Muscle of leg (tissue), 11 donors: ENCODE measurements around the gene RUNDC3A. TPM values are rescaled to one million over a fixed set of nuclear protein-coding genes. Genes with fewer than 3 reads are reported as not detected.

Source experiments
- DNase-seq: peaks from one replicate; pipeline ENCODE4 v3.0.0; 2013
- H3K27ac ChIP-seq: one replicate; pipeline ENCODE4 v1.5.1; 2013; ENCODE audit warnings: mild to moderate bottlenecking, low read length, control low read depth
- H3K27me3 ChIP-seq: one replicate; pipeline ENCODE4 v1.6.1; 2013; ENCODE audit warnings: low read length; ENCODE audit not compliant: control insufficient read depth, insufficient read depth
- H3K36me3 ChIP-seq: one replicate; pipeline ENCODE4 v1.6.1; 2013; ENCODE audit warnings: low read length; ENCODE audit not compliant: control insufficient read depth, insufficient read depth
- H3K4me1 ChIP-seq: one replicate; pipeline ENCODE4 v1.6.1; 2013; ENCODE audit warnings: low read length; ENCODE audit not compliant: control insufficient read depth, insufficient read depth
- H3K4me3 ChIP-seq: one replicate; pipeline ENCODE4 v1.5.1; 2013; ENCODE audit warnings: low read length, control low read depth
- H3K9me3 ChIP-seq: replicated peaks from 2 replicates; pipeline ENCODE4 v1.6.1; 2013; ENCODE audit warnings: low read depth, low read length; ENCODE audit not compliant: control insufficient read depth
- WGBS: methylation state at CpG from one replicate; pipeline ENCODE4 v1.1.5; 2013; ENCODE audit warnings: missing lambda C conversion rate; ENCODE audit not compliant: insufficient coverage; 5-methylcytosine and 5-hydroxymethylcytosine counted together
- polyA plus RNA-seq, 8 donors: library from polyadenylated mRNA; unstranded; fragments of 120-200 nt; gene quantifications; one replicate each; pipeline versions ENCODE4 v1.2.1 to v1.2.3, GENCODE V29; 2013; ENCODE audit warnings: inconsistent platforms in 1 of 8, low replicate concordance in 1 of 8; ENCODE audit not compliant: insufficient read length in 8 of 8, insufficient read depth in 1 of 8
- total RNA-seq: library from RNA; stranded (reverse); fragments of 120-200 nt; gene quantifications from one replicate; pipeline ENCODE4 v1.2.4, GENCODE V29; 2013

RUNDC3A gene
- total and polyA plus RNA-seq, 9 donors, result 1.4 to 5.2 (median 3.6) TPM

DNA sequence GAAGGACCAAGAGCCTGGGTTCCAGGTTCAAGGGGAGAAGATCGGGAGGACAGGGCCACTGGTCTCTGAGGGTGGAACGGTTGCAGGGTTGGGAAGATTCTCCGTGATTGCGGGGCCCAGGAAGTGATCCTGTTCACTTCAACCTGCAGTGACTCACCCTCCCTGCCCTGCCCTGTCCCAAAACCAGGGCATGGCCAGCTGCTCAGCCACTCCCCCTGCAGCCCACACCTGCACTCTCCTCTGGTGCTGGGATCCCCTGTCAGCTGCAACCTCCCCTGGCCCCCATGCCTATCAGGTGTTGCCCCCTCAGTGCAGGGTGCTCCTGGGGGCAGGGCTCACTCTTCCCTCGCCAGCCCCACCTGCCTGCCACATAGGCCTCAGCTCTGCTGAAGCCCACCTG lies 1.1 kb downstream of the RUNDC3A start:
- no peak for DNase-seq
- Histone ChIP-seq H3K9me3 (no peaks in the 10 kb centered on the region), H3K27ac (no peak overlapping the region), H3K27me3 (peaks cover 52% of the 10 kb centered on the region), H3K36me3 (no peaks in the 10 kb centered on the region), H3K4me1 (peaks cover 16% of the 10 kb centered on the region), H3K4me3 (no peak overlapping the region)
- whole genome bisulfite sequencing, result 60% methylated on average over 5 of the region's 5 CpGs

DNA sequence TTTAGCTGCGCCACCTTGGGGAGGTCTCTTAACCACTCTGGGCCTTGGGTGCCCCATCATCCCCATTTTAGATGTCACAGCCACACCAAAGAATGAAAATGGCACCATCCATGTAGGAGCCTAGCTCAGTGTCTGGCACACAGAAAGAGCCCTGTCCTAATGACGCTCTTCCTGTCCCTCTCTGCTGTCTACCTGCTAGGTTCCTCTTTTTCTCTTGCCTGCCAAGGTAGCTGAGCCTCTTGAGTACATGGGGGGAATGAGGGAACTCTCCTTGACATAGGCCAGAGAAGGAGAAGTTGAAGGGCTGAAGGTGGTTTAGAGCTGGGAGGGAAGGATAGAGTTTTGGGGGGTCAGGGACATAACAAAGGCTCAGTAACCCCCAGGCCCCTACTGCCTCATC lies 1.8 kb downstream of the RUNDC3A start:
- H3K27me3 ChIP-seq, result peaks cover 58% of the 10 kb centered on the region
- no peak overlapping the region for H3K27ac ChIP-seq
- no peaks in the 10 kb centered on the region for H3K9me3 ChIP-seq
- no peak overlapping the region for H3K4me3 ChIP-seq
- WGBS, result 100% methylated on average over 1 of the region's 2 CpGs
- H3K4me1 ChIP-seq, result peaks cover 22% of the 10 kb centered on the region
- DNase-seq, result no peak
- no peaks in the 10 kb centered on the region for H3K36me3 ChIP-seq

DNA sequence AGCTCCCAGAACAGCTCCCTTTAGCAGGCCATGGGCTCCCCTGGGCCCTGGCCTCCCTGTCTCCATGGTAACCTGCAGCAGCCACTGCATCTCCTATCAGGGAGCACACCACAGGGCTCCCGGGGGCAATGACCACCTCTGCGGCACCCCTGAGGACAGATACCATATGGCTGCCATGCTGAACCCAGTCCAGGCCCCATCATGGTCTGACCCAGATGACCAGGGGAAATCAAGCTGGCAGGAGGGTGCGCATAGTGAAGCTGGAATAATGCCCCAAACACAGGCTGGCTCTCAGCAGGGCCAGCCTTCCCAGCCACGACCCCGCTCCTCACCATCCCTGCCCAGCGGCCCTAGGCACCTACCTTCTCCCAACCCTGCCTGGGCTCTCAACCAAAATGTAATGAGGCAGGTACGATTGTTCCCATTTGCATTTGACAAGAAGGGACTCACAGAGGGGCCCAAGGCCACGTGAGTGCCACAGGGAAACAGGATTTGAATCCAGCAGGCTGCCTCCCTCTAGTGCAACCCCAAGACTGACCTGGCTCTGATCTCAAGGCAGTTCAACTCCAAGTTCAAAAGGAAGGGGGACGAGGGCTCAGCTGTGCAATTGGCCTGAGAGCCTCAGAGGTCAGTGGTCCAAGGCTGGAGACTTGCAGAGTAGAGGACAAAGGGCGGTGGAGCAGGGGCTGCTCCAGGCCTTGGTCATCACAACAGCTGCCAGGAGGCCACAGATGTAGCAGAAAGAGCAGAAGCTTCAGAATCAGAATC lies 2.4 kb downstream of the RUNDC3A start:
- WGBS, result 55% methylated on average over 10 of the region's 10 CpGs
- Histone ChIP-seq H3K27me3 (peaks cover 64% of the 10 kb centered on the region), H3K36me3 (no peaks in the 10 kb centered on the region)

DNA sequence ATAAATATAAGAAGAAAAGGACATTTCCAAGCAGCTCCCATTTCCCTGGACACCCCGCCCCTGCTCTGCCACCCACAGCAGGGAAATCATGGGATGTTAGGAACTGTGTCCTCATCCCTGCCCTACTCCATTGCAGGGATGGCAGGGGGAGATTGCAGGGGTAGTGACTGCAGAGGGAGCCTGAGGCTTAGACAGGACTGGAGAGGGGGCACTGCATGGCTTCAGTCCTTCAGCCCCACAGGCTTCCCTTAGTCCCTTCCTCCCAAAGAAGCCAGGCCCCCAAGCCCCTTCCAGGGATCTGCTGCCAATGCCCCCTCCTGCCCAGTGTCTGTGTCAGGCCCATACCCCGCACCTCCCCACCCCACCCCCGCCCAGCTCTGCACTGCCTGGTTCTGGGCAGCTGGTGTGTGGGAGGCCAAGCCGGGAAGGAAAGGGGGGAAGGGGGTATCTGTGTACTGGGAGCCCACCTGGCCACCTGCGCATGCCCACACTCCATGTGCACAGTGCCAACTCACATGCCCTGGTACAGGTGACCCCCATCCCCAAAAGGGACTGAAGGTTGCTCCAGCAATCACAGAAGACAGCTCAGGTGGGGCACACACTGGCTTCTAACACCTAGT lies 3.3 kb downstream of the RUNDC3A start:
- Histone ChIP-seq H3K27me3 (peaks cover 72% of the 10 kb centered on the region), H3K36me3 (no peaks in the 10 kb centered on the region)

More for the DNA sequence above, 2.4 kb downstream of the RUNDC3A start:
- Histone ChIP-seq H3K9me3 (no peaks in the 10 kb centered on the region), H3K4me1 (peaks cover 23% of the 10 kb centered on the region), H3K4me3 (no peak overlapping the region), H3K27ac (no peak overlapping the region)
- no peak for DNase-seq

DNA sequence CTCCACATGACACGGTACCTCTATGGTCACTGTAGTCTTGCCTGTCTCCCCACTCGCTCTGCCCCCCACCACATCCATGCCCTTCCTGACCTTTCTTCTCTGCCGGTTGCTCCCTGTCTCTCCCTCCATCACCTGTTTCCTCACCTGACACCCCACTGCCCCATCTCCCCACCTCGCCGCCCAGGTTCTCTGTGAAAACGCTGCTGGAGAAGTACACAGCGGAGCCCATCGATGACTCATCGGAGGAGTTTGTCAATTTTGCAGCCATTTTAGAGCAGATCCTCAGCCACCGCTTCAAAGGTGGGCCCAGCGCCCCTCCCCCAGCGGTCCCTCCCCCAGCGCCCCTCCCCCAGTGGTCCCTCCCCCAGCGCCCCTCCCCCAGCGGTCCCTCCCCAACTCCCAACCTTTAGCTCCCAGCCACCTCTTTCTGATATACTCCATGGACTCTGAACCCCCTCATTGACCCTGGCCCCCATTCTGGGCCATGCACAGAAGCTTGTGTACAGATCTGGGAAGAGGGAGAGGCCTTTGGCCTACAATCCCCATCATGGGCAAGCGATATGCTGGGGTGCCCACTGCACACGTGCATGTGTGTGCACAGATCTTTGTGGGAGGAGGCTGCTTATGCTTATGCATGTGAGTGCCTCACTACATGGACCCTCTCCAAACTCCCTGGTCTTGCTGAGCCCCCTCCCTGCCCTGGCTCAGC lies 4.1 kb downstream of the RUNDC3A start:
- H3K4me3 ChIP-seq, result no peak overlapping the region
- H3K36me3 ChIP-seq, result no peaks in the 10 kb centered on the region
- no peak for DNase-seq
- H3K9me3 ChIP-seq, result no peaks in the 10 kb centered on the region
- no peak overlapping the region for H3K27ac ChIP-seq
- H3K4me1 ChIP-seq, result peaks cover 23% of the 10 kb centered on the region
- peaks cover 76% of the 10 kb centered on the region for H3K27me3 ChIP-seq
- WGBS, result 73% methylated on average over 5 of the region's 17 CpGs

More for the DNA sequence above, 3.3 kb downstream of the RUNDC3A start:
- Histone ChIP-seq H3K27ac (no peak overlapping the region), H3K4me3 (no peak overlapping the region), H3K9me3 (no peaks in the 10 kb centered on the region), H3K4me1 (peaks cover 26% of the 10 kb centered on the region)
- no peak for DNase-seq
- WGBS, result no CpG with 5 or more reads among the region's 5 CpGs

DNA sequence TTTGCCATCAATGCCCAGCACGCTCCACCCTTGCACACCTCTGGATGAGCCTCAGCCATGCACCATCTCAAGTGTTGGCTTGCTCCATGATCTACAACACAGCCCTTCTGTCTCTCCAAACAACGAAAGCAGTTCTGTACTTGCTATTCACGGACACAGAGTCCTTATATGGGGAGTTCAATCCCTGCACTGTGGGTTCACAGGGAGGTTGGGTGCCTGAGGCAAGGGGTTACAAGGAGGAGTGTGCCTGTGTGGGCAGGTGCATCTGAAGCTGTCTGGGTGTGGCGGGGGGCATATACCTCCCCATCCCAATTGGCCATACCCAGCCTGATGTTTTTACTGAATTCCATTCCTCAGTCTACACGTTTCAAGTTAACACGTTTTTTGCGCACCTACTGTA lies 5.6 kb downstream of the RUNDC3A start:
- Histone ChIP-seq H3K4me3 (no peak overlapping the region), H3K36me3 (no peaks in the 10 kb centered on the region), H3K4me1 (peaks cover 13% of the 10 kb centered on the region), H3K9me3 (no peaks in the 10 kb centered on the region), H3K27me3 (peaks cover 80% of the 10 kb centered on the region), H3K27ac (no peak overlapping the region)
- no peak for DNase-seq
- WGBS, result 100% methylated on average over 1 of the region's 7 CpGs

DNA sequence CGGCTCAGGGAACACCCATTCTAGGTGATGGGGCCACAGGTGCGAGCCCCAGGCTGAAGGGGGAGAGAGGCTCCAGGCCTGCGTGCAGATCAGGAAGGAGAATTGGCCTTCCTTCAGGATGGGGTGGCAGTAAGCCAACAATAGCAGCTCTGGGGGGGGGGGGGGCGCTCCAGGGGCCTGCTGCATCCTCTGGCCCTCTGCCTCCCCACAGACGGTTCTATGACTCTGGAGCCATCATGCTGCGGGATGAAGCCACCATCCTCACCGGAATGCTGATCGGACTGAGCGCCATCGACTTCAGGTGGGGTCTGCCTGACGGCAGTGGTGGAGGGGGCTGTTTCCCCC lies 6.1 kb downstream of the RUNDC3A start:
- Histone ChIP-seq H3K27ac (no peak overlapping the region), H3K4me3 (no peak overlapping the region), H3K9me3 (no peaks in the 10 kb centered on the region), H3K36me3 (peaks cover 4% of the 10 kb centered on the region), H3K4me1 (peaks cover 10% of the 10 kb centered on the region), H3K27me3 (peaks cover 77% of the 10 kb centered on the region)
- no peak for DNase-seq
- WGBS, result 33% methylated on average over 2 of the region's 11 CpGs

DNA sequence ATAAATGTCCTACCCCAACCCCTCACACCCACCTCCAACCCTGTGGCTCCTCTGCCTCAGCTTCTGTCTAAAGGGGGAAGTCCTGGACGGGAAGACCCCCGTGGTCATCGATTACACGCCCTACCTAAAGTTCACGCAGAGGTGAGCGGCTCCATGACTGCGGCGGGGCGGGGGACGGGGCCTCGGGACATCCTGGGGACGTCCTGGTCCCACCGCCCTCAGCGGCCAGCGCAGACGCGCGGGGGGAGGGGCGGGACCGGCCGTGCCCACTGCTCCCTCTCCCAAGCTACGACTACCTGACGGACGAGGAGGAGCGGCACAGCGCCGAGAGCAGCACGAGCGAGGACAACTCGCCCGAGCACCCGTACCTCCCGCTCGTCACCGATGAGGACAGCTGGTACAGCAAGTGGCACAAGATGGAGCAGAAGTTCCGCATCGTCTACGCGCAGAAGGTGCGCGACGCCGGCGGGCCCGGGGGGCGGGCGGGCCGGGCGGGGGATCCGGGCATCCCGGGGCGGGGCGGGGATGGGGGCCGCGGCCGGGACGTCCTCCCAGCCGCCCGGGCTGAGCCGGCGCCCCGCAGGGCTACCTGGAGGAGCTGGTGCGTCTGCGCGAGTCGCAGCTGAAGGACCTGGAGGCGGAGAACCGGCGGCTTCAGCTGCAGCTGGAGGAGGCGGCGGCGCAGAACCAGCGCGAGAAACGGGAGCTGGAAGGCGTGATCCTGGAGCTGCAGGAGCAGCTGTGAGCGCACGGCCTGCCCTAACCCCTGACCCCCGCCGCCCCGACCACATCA lies 6.7 kb downstream of the RUNDC3A start:
- under 1% methylated on average over 77 of the region's 81 CpGs for WGBS
- Histone ChIP-seq H3K4me3 (no peak overlapping the region), H3K4me1 (peaks cover 10% of the 10 kb centered on the region), H3K27ac (no peak overlapping the region), H3K27me3 (peaks cover 71% of the 10 kb centered on the region), H3K36me3 (peaks cover 10% of the 10 kb centered on the region), H3K9me3 (no peaks in the 10 kb centered on the region)
- DNase-seq, result no peak

DNA sequence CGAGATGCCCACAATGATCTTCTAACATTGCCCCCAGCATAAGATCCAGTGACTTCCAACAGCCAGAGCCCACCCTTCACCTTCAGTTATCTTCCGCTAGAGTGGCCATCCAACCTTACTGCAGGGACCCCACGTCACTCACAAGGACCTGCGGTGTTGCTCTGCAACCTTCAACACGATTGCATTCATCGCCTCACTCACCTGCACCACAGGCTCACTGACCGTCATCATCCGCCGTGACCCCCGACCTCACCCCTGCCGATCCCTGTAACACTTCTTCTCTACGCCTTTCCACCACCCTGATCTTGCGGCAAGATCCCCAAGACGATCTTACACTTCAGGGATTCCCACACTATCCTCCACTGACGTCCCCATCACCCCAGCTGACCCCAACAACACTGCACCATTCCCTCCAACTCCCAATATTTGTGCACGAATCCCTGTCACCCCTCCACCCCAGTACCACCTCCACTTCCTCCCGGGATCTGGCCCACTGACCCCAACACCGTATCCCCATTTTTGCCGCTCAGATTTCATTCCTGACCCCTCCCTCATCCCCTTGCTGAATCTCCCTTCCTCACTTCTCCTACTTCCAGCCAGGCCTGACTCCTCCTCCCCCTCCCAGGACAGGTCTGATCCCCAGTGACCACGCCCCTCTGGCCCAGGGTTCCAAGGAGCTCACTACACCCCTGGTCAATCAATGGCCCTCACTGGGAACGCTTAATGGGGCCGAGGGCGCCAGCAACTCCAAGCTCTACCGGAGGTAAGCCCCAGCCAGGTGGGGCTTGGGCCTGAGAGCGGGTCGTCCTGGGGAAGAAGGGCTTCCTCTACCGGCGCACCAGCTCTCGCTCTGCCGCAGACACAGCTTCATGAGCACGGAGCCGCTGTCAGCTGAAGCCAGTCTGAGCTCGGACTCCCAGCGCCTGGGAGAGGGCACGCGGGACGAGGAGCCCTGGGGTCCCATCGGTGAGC lies 7.6 kb downstream of the RUNDC3A start:
- Histone ChIP-seq H3K27ac (no peak overlapping the region), H3K27me3 (peaks cover 64% of the 10 kb centered on the region), H3K36me3 (peaks cover 19% of the 10 kb centered on the region), H3K9me3 (no peaks in the 10 kb centered on the region), H3K4me3 (no peak overlapping the region), H3K4me1 (peaks cover 10% of the 10 kb centered on the region)
- no peak for DNase-seq
- WGBS, result 3% methylated on average over 32 of the region's 38 CpGs
